Smooth muscle cell of the pulmonary artery (primary cell): ENCODE results near the gene KCNT2. TPM values are rescaled to one million over a fixed set of nuclear protein-coding genes. Genes with fewer than 3 reads are reported as not detected.

ENCODE experiments used
- total RNA-seq: library from RNA; depleted of rRNA; stranded (reverse); fragments of >200 nt; gene quantifications from 2 replicates; pipeline ENCODE4 v1.2.3, GENCODE V29; 2014

Gene KCNT2
- total RNA-seq: 6.6 and 10.8 TPM in 2 replicates

DNA sequence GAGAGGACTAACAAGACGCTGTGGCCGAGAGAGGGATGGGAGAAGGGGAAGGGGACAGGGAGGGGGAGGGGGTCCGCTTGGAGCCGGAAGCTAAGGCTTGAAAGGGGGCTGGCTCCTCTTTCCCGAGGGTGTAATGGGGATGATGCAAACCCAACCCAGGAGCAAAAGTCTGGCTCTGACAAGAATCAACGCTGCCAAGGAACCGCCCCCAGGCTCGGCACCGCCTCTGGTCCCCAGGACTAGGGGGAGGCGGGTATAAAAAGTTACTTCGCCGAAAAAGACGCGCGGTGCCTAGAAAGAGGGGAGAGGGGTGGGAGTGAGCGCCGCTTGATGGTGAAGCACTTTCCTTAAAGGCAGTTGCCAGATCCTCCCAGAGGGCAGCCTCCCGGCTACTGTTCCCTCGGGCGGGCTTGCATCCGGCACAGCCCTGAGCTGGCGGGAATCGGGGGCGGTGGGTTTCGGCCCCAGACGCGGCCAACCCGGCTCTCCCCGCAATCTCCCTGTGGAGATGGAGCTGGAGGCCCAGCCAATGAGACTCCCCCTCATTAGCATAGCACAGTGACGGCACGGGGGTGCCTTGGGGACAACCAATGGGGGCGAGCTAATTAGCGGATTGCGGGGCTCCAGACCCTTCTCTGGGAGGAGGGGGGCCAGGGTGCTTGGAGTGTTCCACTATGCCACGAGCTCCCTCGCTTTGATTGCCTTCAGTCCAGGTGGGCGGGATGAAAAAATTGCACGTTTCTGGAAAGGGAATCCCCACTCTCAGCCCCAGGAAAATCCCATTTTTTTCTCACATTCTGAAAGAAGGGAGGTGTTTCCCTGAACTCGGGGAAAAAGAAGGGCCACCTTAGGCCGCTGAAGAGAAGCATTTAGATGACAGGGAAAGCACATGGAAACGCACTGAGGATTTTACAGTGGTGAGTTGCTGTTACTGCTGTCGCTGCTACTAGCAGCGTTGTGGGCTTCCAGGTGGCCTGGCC lies at the start of gene KCNT2:
KCNT2 (minus strand) TSS at position 51 of the 980 bp plus-strand sequence. CDS start 131 bp downstream, outside the sequence.

DNA sequence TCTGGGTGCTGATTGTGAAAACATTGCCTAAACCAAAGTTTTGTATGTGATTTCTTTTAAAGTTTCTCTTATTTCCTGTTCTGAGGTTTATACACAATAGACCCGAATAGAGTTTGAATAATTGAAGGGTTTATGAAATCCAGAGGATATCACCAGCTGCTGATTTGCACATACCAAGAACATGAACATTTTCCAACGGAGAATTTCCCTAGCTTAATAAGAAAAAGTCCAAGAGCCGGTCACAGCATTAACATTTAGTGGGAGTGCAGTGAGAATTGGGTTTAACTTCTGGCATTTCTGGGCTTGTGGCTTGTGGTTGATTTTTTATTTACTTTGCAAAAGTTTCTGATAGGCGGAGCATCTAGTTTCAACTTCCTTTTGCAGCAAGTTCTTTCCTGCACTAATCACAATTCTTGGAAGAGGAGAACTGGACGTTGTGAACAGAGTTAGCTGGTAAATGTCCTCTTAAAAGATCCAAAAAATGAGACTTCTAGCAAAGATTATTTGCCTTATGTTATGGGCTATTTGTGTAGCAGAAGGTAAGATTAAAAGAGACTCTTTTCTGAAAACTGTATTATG lies 43.5 kb upstream of the KCNT2 start, which contains the start of gene CFH:
CFH (plus strand) TSS at position 407 of the 579 bp plus-strand sequence; CDS start at position 482, 75 bp downstream.

Other genes starting within 250 kb of the KCNT2 start
- 317 and 365 TPM in 2 replicates for gene CFH, start 43.6 kb upstream of the KCNT2 start, total RNA-seq
- not detected in 2 replicates for gene CFHR3, start 166.4 kb upstream of the KCNT2 start, total RNA-seq
- gene CFHR1, start 211.3 kb upstream of the KCNT2 start, total RNA-seq: 0.36 and 1.6 TPM in 2 replicates